Measurements from ENCODE around the gene BRD9.

GRCh38 chr5:909994-910768 lies 17.6 kb upstream of the BRD9 start:
- TF ChIP-seq FOXA1 (IDR thresholded peaks at IDR 0.05) (no peak), FOXM1 (IDR thresholded peaks at IDR 0.05; ENCODE audit: borderline replicate concordance) (no peak), TARDBP (IDR thresholded peaks at IDR 0.05) (no peak)

All from HEK293T (cell line).